Activated T-helper 1 cell treated with Interleukin-2 at 50 U/mL for 16 hours (primary cell): ENCODE data around the gene ERGIC1.

Source experiments
- DNase-seq: peaks from one replicate; pipeline ENCODE4 v3.0.0-alpha.2; 2020; ENCODE audit warnings: low read depth

ERGIC1 gene

DNA sequence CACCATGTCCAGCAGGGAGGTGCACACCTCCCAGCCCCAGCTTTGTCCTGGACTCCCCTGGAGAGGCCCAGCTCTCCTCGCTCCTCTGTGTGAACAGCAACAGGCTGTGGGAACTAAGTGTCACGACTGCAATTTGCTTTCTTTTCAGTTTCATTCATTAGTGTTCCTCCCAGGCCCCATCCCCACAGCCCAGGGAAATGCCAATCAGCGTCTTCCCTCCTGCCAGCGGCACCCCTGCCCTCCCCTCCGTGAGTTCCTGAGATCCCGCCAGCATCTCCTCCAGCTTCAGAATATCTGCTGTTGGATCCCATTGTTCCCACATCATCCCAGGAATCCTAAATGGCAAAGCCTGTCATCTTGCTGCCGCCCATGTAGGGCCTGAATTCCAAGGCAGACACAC is 112.1 kb downstream of the ERGIC1 start:
- no peak for DNase-seq

DNA sequence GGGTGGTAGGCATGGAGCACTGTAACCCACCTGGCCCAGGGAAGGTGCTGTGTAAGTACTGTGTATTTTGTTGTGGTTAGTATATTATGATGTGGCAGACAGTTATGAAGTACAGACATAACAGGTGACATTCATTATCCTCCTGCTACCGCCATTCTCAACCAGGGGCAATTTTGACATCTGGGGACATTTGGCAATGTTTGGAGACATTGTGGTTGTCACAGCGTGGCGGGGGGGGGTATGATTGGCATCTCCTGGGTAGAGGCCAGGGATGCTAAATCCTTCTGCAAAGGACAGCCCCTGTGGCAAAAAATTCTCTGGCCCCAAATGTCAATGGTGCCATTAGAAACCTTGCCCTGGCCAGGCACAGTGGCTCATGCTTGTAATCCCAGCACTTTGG is 115.4 kb downstream of the ERGIC1 start:
- DNase-seq, result no peak

DNA sequence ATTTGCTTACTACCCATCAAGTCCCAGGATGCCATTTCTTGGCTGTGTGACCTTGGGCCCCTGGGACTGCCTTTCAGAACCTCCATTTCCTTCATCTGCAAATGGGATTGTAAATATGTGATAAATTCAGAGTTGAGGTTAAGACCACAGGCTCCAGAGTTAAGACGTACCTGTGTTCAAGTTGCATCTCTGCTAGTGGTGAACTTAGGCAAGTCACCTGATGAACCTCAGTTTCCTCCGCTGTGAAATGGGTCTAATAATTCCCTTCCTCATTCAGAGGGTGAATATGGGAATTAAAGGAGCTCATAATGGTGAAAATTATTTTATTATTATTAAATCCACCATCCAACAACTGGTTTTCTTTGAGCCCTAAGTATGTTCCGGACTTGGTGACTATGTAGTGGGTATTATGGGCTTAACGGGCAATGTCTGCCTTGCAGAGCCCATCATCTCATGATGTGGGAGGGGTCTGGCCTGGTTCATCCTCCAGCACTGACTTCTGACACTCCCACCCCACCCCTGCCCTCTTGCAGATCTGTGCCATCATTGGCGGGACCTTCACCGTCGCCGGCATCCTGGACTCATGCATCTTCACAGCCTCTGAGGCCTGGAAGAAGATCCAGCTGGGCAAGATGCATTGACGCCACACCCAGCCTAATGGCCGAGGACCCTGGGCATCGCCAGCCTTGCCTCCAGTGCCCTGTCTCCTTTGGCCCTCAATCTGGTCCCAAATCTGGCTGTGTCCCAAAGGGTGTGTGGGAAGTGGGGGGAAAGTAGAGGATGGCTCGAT is 116.3 kb downstream of the ERGIC1 start:
- DNase-seq, result no peak

DNA sequence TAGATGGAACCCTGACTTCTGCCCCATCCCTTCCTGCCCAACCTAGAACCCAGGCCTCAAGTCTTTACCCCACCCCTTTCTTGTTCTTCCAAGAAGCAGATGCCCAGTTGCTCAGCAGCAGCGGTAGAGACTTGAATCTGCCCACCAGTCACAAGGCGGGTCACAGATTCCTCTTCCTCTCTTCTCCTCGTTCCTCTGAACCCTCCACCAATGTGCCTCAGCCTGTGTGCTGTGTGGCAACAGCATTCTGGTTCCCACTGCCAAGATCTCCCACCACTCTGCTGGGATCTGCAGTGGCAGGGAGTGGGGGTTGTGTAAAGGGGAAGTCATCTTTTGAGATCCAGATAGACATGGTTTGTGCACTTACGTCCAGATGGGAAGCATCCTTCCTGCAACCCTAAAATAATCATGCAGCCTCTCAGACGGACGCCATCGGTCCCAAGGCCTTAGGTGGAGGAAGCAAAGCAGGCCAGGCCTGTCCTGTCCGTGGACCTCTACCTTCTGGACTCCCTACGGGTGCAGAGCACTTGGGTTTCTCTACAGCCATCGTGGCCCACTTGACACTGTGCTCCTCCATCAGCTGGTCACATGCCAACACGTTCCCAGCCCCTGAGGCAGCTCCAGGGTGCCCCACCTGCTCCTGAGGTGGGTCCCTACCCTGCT is 117.5 kb downstream of the ERGIC1 start:
- DNase-seq, result no peak

DNA sequence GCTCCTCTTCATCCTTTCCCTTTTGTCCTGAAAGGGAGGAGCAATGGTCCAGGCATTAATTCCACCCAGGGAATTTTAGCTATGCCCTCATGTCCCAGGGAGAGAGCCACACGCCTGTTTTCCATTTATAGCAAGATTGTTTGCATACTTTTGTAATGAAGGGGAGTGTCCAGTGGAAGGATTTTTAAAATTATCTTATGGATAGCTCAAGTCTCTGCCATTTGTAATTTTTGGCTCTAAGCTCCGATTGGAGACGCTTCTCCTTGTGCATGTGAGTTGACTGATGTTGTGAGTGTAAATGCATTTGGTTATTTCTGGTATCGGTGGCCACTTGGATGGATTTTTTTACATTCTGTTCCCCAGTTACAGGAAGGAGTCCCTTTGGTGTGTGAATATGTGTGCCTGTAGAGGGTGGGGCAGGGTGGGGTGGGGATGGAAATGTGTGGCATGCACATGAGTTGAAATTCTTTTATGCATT is 118.0 kb downstream of the ERGIC1 start:
- no peak for DNase-seq

DNA sequence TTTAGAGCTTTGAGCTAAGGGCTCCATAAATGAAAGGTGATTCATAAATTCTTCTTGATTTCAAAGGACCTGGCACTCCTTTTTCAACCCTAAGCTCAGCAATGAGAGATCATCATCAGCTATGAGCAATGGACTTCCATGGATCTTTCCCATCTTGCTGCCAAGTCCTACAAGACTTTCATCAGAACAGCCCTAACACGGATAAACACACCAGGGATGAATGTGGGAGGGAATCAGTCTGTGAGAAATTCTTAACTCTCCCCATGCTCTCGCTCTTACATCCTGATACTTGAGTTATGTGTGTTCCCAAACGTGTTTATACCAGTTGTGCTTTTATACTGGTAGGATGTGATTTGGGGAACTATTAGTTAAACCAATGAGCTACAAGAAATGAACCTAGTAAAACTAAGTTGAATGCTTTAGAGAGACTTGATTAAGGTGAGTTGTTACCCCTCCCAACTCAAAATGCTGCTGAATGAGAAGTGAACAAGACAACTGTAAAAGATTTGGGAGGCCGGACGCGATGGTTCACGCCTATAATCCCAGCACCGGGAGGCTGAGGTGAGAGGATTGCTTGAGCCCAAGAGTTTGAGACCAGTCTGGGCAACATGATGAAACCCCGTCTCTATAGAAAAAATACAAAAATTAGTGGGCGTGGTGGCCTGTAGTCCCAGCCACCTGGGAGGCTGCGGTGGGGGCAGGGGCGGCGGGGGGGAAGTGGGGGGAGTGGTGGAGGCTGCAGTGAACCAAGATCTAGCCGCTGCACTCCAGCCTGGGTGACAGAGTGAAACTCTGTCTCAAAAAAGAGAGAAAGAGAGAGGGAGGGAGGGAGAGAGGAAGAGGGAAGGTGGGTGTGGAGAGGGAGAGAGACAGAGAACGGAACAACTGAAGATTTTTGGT is 120.0 kb downstream of the ERGIC1 start:
- no peak for DNase-seq

DNA sequence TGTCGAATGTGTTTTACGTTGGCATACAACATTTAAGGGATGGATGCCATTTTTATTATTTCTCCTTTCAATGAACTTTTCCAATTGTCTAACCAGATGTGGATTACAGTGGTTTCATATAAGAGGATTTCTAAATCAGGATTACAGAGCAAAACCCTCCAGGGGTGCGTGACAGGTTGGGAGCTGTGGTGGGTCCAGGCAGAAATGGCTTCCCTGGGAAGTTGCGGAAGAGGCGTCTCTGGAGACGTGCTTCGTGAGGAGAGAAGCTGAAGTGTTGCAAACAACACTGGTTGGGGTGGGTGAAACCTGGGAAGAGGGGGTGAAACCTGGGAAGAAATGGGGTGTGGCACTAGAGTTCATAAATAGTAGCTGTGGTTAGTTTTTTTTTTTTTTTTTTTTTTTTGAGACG is 120.7 kb downstream of the ERGIC1 start:
- DNase-seq, result no peak

DNA sequence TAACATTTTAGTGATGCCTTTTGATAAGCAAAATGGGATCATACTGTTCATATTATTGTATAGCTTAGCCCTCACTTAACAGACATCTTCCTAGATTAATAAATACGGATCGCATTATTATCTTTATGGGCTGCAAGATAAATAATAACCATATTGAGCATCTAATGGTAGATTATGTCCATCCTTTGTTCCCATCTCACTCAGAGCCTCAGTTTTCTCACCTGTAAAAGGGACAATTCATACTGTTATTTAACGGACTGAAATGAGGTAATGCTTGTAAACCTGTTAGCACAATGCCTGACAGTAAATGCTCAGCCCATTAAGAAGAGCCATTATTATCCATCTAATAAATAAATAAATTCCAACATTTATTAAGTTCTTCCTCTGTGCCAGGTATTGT is 122.2 kb downstream of the ERGIC1 start:
- DNase-seq, result no peak

DNA sequence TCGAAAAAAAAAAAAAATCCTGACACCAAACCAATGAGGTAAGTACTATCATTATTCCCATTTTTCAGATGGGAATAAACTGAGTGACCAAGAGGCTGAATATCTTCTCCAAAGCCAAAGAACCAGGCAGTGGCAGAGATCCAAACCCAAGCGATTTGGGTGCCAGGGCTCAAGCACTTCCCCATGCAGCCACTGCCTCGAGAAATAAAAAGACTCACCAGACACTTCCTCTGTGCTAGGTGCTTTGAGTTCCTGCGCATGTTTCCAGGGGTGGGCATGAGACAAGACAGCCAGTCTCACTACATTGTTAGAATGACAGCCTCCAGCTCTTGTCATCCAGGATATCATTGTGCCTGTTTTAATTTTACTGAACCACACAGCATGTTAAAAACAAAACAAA is 122.9 kb downstream of the ERGIC1 start:
- no peak for DNase-seq

DNA sequence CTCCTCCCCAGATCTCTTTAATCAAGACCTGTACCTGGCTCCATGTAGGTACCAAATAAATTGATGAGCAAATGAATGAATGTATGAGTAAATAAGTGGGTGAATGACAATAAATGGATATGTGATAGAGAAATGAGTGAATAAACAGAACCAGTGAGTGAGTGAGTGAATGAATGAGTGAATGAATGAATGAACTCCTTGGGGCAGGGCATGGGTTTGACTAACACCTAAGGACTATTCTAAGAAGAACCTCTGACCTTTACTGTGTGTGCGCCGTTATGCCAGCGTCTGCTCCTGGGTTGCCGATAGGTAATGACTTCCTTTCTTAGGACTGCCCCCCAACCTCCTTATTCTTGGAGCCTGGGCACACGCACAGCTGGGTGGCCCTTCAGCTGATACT is 123.4 kb downstream of the ERGIC1 start:
- DNase-seq, result no peak

DNA sequence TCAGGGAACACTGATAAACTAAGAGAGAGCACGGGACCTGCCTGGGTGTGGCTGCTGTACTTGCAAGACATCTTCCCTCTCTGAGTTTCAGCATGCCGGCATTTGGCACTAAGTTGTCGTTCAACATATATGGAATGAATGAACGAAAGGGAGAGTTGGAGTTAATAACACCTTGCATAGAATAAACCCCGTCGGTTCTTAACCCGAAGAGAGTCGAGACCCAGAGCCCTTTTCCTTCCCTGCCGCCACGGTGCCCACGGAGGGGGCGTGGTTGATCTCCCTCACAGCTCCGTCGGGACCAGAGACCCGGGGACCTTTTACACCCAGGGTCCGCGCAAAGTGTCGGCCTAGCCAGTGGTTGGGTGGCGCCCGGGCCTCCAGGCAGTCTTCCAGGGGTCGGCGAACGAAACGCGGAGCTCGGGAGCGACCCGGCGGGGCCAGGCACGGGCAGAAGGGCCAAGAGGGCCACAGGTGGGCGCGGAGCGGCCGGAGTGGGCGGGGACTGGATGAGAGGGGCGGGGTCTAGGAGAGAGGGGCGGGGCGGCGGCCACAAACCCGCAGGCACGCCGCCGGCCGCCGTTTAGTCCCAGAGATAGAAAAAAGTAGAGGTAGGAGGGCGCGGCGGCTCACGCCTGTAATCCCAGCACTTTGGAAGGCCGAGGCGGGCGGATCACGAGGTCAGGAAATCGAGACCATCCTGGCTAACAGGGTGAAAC is 124.4 kb downstream of the ERGIC1 start:
- peak; percentile 50 for DNase-seq

DNA sequence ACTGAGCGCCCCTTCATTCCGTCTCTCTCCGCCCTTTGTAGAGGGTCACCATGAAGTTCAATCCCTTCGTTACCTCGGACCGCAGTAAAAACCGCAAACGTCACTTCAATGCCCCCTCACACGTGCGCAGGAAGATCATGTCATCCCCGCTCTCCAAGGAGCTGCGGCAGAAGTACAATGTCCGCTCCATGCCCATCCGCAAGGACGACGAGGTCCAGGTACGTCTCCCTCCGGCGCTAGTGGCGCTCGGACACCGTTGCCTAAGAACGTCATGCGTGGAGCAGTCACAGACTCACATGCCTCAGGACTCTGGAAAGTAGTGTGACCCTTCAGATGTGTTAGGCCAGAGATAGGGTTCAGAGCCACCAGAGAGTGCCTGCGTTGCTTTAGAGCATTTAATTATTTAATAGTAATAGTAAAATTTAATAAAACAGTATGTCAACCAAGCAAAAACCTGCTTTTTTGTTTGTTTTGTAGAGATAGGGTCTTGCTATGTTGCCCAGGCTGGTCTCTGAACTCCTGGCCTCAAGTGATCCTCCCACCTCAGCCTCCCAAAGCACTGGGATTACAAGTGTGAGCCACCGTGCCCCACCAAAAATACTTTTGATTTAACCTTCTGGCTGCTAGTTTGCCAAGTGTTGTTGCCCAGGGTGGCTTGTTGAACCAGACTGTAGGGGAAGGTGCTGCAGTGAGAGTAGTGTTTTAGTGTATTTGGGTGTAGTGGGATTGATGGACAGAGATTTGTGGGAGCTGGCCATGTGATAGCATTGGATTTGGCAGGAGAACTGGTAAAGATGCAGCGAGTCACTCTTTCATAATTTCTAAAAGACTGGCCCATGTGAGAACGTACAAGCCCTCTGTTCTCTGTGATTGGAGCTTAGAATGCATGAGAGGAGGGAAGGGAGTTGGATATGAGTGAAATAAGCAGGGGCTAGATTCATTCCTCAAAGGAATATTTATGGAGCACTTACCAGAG is 126.1 kb downstream of the ERGIC1 start:
- DNase-seq, result no peak

DNA sequence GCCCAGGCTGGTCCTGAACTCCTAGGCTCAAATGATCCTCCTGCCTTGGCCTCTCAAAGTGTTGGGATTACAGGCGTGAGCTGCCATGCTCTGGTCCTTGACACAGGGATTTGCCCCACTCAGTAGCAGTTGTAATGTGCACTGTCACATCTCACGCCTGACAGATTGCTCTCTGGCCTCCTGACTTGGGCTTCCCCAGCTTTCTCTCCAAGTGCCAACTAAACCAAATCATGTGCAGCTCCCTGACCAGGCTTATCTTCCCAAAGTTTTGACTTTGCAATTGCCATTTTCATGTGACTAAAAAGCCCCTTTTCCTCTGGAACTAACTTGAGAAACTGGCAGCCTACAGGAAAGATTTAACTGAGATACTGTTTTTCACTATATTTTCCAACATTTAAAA is 135.9 kb downstream of the ERGIC1 start:
- DNase-seq, result no peak

DNA sequence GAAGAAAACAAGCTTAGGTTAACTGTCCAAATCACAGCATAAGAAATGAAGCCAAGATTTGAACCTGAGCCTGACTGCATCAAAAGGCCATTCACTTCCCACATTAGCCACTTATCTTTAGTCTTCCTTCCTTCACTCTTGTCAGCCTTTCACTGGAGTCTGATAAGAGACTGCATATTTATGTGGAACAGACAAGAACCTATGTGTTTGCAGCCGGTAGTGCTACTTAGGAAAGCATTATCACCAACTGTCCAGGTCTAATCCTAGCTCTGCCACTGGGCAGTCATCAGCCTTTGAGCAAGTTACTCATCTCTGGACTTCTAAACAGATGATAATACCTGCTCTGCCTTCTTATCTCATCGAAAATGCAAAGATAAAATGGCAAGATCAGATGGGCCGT is 137.4 kb downstream of the ERGIC1 start:
- no peak for DNase-seq

DNA sequence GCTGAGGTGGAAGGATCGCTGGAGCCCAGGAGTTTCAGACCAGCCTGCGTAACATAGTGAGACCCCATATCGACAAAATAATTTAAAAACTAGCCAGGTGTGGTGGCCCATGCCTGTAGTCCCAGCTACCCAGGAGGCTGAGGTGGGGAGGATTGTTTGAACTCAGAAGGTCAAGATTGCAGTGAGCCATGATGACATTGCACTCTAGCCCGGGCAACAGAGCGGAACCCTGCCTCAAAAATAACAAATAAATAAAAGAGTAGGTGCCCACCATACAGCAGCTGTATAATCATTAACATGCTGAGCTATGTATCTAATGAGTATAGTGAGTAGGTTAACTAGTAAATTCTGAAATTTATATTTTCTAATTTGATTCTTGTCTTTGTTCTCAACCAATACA is 138.5 kb downstream of the ERGIC1 start:
- no peak for DNase-seq

DNA sequence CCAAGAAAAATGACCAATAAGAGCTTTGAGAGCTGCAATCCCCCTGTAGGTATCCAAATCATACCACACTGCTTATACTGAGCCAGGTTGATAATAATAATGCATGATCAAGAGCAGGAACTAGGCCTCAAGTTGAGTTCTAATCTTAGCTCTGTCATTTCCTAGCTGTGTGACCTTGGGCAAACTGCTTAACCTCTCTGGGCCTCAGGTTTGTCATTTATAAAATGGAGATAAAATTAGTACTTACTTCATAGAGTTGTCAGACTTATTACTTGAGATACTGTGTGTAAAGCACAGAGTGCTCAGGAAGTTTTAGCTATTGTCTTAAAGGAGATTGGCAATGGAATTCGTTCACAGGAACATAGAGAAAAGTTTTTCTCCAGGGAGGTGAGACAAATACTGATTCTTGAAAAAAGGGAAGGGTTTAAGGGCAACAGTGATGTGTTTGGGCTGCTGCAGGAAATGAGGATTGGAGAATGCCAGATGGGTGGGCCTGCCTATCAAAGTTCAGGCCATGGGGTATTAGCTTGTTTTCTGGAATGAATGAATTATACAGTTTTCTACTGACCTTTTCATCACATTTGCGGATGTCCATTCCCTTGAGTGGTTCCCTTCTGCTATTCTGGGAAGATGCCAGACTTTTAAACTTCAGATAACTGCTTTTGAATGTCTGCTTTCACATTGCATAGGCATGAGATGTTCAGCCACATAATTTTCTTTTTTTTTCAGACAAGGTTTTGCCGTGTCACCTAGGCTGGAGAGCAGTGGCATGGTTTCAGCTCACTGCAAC is 139.3 kb downstream of the ERGIC1 start:
- DNase-seq, result no peak

DNA sequence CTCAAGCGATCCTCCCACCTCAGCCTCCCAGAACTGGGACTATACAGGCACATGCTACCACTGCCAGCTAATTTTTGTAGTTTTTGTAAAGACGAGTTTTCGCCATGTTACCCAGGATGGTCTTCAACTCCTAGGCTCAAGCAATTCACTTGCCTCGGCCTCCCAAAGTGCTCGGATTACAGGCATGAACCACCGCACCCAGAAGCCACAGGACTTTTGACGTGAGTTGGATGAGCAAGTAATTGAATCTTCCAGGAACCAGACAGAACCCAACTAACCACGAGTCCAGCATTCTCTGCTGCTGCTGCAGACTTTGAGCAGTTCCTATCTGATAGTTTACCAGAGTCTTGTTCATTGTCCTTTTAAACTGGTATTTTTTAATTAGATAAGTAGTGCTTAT is 139.9 kb downstream of the ERGIC1 start:
- DNase-seq, result no peak

DNA sequence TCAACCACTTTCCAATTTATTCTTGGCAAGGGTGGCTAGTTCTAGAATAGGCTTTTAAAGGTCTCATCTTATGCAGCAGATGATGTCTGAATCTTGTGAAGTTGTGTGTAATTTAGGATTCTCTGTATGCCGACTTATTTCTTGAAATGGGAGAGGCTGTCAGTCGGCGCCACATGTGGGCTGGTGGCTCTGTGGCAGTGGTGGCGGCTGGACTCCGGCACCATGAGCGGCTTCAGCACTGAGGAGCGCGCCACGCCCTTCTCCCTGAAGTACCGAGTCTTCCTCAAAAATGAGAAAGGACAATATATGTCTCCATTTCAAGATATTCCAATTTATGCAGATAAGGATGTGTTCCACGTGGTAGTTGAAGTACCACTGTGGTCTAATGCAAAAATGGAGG is 141.2 kb downstream of the ERGIC1 start:
- DNase-seq, result no peak

DNA sequence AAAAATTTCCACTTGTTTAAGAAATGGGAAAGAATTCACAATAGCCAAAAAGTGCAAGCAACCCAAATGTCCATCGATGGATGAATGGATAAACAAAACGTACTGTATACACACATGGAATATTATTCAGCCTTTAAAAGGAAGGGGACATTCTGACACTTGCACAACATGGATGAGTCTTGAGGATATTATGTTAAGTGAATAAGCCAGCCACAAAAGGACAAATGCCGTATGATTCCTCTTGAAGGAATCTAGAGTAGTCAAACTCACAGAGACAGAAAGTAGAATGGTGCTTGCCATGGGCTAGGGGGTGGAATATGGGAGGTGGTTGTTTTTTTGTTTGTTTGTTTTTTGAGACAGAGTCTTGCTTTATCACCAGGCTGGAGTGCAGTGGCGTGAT is 145.7 kb downstream of the ERGIC1 start:
- DNase-seq, result no peak

DNA sequence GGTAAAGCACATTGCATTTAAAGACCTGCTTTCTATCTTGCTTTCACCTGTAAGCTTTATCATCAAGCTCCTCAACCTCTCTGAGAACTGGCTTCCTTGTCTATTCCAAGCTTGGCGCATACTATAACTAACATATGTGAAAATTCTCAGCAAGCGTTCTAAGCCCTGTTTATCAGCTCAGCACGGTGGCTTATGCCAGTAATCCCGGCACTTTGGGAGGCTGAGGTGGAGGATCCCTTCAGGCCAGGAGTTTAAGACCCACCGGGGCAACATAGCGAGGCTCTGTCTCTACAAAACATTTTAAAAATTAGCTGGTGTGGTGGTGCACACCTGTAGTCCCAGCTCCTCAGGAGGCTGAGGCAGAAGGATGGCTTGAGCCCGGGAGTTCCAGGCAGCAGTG is 147.9 kb downstream of the ERGIC1 start:
- no peak for DNase-seq
